ENCODE results near the gene CDH12.

DNA sequence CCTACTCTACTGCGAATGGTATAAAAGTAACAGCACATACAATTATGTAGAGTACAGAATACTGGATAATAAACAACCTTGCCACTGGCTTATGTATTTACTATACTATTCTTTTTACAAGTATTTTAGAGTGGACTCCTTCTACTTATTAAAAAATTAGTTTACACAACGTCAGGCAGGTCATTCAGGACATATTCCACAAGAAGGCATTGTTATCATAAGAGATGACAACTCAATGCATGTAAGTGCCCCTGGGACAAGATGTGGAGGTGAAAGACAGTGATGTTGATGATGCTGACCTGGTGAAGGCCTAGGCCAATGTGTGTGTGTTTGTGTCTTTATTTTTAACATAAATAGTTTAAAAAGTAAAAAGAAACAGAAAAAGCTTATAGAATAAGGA lies 421.7 kb downstream of the CDH12 start:
- TF ChIP-seq POLR2A (IDR thresholded peaks at IDR 0.05) (no peak), CTCF (IDR thresholded peaks at IDR 0.05) (no peak), POLR2AphosphoS5 (IDR thresholded peaks at IDR 0.05) (no peak), EP300 (IDR thresholded peaks at IDR 0.05) (no peak)
